ENCODE measurements around the gene CACNA1C.

- TF ChIP-seq CREM (IDR thresholded peaks at IDR 0.05; ENCODE audit: low read depth) (no peak), POLR2A (IDR thresholded peaks at IDR 0.05; ENCODE audit: low read depth, low read length) (no peak), ATF2 (IDR thresholded peaks at IDR 0.05; ENCODE audit: low read length) (no peak)
Observed at GRCh38 chr12:2489275-2489674, 436.5 kb downstream of the CACNA1C start.

Measured in GM12878 (cell line).